ENCODE measurements around the gene NFYC. TPM values are rescaled to one million over a fixed set of nuclear protein-coding genes. Genes with fewer than 3 reads are reported as not detected.

NFYC gene
- total RNA-seq, 1 donor from 2014 or later, result 101 TPM

DNA sequence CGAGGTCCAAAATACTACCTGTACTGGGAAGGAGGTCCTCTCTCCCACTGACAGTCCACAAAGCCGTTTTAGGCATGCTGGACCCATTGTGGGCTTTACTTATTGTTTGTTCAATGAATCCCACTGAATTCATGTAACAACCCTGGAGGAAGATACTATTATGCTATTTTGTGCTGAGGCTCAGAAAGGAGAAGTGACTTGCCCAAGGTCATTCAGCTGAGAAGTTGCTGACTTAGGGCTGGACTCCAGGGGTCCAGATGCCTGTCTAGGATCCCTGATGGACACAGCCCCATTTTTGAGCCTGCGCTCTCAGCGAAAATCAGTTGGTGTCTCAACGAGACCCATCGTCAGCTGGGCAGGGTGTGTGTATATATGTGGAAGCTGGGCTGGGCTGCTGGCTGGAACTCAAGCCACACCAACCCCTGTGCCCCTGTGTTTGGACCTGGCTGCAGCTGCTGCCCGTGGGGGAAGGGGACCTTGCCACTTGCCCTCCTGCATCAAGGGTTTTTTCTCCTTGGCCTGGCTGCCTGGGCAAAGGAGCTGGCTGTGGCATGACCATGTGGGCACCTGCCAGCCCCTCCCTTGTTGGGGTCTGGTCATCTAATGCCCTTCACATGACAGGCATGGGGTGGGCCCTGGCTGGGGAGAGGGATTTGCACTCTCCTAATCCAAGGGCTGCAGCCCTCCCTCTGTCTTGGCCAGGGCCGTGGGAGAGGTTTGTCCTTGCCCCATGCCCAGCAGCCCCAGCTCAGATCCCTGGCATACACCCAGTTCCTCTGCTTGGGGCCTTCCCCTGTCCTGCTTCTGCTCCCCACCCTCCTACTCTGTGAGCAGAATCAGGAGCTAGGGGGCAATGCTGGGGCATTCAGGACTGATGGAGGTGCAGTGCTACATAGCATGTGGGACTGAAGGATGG, 107.1 kb downstream of the NFYC start:
- Mint-ChIP-seq H3K9me3 (no peaks in the 10 kb centered on the region), H3K4me3 (no peak overlapping the region), H3K36me3 (no peaks in the 10 kb centered on the region), H3K27me3 (ENCODE audit: low read depth) (peaks cover 7% of the 10 kb centered on the region), H3K27ac (no peak overlapping the region), H3K4me1 (peaks cover 31% of the 10 kb centered on the region)
- no peak for DNase-seq (ENCODE audit: low spot score in 2 of 2, unreplicated experiment in 2 of 2)
- TF ChIP-seq, protein P1, sequence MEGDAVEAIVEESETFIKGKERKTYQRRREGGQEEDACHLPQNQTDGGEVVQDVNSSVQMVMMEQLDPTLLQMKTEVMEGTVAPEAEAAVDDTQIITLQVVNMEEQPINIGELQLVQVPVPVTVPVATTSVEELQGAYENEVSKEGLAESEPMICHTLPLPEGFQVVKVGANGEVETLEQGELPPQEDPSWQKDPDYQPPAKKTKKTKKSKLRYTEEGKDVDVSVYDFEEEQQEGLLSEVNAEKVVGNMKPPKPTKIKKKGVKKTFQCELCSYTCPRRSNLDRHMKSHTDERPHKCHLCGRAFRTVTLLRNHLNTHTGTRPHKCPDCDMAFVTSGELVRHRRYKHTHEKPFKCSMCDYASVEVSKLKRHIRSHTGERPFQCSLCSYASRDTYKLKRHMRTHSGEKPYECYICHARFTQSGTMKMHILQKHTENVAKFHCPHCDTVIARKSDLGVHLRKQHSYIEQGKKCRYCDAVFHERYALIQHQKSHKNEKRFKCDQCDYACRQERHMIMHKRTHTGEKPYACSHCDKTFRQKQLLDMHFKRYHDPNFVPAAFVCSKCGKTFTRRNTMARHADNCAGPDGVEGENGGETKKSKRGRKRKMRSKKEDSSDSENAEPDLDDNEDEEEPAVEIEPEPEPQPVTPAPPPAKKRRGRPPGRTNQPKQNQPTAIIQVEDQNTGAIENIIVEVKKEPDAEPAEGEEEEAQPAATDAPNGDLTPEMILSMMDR (IDR thresholded peaks at IDR 0.05; ENCODE audit: unreplicated experiment), result no peak

DNA sequence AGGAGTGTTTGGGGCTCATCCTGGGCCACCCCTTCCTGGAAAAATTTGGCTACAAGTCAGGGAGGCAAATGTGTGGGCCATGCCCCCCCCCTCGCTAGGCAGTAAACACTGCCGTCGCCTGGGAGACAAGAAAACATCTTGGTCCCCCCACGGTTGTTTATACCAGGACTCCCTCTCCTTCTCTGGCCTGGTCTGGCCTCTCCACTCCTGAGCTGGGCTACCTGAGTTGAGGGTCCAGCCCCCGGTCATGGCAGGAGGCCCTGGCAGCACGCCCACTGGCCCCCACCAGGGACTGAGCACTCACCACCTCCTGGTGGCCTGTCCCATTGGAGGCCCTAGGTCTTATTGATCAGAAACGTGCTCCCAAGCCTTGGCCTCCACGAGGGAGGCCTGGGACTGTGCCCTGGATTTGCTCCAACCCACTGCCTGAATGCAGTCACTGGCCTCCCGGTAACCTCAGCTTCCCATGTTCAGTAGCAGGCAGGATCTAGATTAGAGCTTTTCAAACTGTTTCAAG, 107.9 kb downstream of the NFYC start:
- Mint-ChIP-seq H3K27ac (peak overlapping the region; percentile 43), H3K4me3 (no peak overlapping the region), H3K36me3 (no peaks in the 10 kb centered on the region), H3K4me1 (peaks cover 31% of the 10 kb centered on the region), H3K9me3 (no peaks in the 10 kb centered on the region), H3K27me3 (ENCODE audit: low read depth) (peaks cover 6% of the 10 kb centered on the region)
- no peak for DNase-seq (ENCODE audit: low spot score in 2 of 2, unreplicated experiment in 2 of 2)
- TF ChIP-seq, protein P1 (IDR thresholded peaks at IDR 0.05; ENCODE audit: unreplicated experiment), result no peak

DNA sequence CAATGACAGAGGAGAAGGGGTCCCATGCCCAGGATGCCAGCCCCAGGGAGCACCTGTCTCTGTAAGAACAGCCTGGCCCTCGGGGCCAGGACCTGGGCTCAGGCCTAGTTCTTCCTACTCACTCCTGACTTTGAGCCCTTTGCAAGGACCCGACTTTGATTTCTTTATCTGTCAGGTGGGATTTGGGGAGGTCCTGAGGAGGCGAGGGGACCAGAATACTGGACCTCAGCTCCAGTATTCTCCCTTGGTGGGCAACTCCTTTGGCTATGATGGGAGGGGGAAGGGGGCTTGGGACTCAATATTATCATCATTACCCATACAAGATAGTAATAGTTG, 110.2 kb downstream of the NFYC start:
- no peaks in the 10 kb centered on the region for H3K36me3 Mint-ChIP-seq
- H3K27ac Mint-ChIP-seq, result no peak overlapping the region
- peaks cover 27% of the 10 kb centered on the region for H3K4me1 Mint-ChIP-seq
- H3K9me3 Mint-ChIP-seq, result no peaks in the 10 kb centered on the region
- no peak overlapping the region for H3K4me3 Mint-ChIP-seq
- no peak for DNase-seq (ENCODE audit: low spot score in 2 of 2, unreplicated experiment in 2 of 2)
- TF ChIP-seq, protein P1 (IDR thresholded peaks at IDR 0.05; ENCODE audit: unreplicated experiment), result no peak
- H3K27me3 Mint-ChIP-seq (ENCODE audit: low read depth), result peaks cover 6% of the 10 kb centered on the region

DNA sequence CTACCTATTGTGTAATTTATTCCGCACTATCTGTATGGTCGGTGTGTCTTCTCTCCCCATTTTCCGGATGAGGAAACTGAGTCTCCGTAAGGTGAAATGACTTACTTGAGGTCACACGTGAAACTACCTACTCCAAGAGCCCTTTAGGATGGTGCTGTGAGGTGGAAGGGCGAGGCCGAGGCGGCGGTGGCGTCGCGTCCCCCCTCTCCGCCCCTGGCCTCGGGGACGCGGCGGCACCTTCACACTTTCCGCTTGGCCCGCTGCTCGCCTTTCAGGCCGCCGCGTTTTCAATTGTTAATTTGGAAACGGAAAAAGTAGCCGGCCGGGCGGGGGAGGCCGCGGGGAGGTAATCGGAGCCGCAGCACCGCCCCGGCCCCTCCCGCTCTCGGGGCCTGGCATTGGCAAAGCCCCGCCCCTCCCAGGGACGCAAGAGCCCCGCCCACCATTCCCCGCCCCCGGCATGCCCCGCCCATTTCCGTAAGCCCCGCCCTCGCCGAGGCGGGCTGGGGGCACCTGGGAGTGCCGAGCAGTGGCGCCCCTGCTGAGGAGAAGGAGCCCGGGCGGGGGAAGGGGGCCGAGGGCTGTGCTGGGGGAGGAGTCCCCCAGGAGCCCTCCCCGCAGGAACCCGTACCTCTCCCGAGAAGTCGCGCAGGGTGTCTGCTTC, 110.7 kb downstream of the NFYC start:
- Mint-ChIP-seq H3K4me1 (peaks cover 27% of the 10 kb centered on the region), H3K36me3 (no peaks in the 10 kb centered on the region), H3K27ac (peak overlapping the region; percentile 72), H3K9me3 (no peaks in the 10 kb centered on the region), H3K27me3 (ENCODE audit: low read depth) (peaks cover 6% of the 10 kb centered on the region), H3K4me3 (peak overlapping the region; percentile 39)
- DNase-seq (ENCODE audit: low spot score in 2 of 2, unreplicated experiment in 2 of 2), result peak; percentile 71 to 76
- TF ChIP-seq, protein P1 (IDR thresholded peaks at IDR 0.05; ENCODE audit: unreplicated experiment), result no peak

DNA sequence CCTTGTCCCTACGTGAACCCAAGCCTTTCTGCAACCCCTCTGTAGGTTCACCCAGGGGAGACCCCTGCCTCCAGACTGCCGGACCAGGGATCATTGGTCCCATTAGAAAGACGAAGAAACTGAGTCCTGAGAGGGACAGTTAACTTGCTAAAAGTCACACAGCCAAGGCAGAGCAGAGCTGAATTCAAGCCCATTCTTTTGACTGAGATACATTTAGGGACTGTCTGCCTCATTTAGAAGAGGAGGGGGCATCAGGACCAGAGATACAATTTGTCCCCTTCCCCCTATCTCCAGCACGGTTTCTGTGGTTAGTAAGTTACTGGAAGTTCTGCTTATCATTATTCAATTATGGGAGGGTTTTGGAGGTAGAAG, 111.2 kb downstream of the NFYC start:
- TF ChIP-seq, protein P1 (IDR thresholded peaks at IDR 0.05; ENCODE audit: unreplicated experiment), result no peak
- Mint-ChIP-seq H3K9me3 (no peaks in the 10 kb centered on the region), H3K4me3 (peak overlapping the region; percentile 37), H3K27ac (peak overlapping the region; percentile 72), H3K27me3 (ENCODE audit: low read depth) (peaks cover 6% of the 10 kb centered on the region), H3K4me1 (peaks cover 27% of the 10 kb centered on the region), H3K36me3 (no peaks in the 10 kb centered on the region)
- DNase-seq (ENCODE audit: low spot score in 2 of 2, unreplicated experiment in 2 of 2), result no peak
